CD4-positive, alpha-beta T cell treated with Interleukin-21 for 1 hour (primary cell): ENCODE results near the gene MN1.

Experiments used
- DNase-seq: peaks from one replicate; pipeline ENCODE4 v3.0.0-alpha.2; 2020

MN1 gene

DNA sequence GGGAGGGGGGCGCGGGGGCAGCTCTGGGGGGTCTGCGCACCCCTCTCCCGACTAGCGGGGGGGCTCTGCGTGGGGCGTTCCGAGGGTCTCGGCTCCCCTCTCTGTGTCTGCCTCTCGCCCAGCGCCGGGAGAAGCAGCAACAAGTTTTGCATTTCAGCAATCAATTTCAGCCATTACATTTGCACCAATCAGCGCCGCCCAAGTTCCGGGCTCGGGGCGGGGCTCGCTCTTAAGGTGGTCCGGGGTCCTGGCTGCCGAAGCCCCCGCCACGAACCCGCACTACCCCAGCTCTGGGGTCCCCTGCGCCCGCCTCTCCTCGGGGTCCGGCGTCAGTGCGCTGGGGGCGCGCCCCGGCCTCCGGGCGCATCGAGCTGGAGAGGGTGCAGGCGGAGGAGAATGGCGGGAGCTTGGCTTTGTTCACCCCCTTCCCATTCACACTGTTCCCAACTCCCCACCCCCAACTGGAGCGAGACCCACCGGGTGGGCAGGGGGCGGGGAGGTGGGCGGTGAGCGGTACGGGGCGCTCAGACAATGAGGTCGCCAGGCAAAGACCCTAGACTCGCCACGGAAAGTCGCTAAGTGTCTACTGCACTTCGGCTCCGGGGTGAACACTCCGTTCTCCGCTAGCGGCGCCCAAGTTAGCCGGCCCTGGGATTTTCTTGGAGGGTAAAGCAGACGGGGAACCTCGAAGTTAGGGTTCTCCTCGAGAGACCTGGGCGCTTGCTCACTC, at the start of gene MN1:
Gene MN1, minus strand, starts transcription at position 141 of the 730 bp plus-strand sequence. CDS start 1,213 bp downstream, outside the sequence.
- DNase-seq: peak; percentile 68

DNA sequence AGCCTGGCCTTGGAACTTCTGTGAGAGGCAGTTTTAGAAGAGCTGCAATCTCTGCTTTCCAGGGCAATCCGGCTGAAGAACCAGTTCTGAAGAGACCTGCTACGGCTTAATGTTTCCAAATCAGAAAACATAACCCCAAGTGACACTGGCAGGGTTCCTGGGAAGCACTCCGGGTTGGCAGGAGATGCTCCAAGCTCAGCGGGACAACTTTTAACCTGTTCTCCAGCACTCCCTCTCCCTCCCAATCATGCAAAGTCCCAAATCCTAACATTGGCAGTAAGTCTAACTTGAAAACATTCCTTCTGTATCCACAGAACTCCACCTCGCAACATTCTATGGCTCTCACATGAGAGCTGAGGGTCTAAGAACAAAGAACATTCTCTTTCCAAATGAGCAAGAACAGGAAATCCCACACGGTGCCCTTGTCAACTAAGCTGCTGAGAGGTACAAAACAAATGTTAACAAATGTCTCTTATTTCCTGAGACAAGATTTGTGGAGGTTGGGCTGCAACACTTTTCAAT, 48.5 kb upstream of the MN1 start:
- DNase-seq: no peak

- no peak for DNase-seq
These were observed 46.4 kb upstream of the MN1 start for GRCh38 chr22:27848005-27848404.

DNA sequence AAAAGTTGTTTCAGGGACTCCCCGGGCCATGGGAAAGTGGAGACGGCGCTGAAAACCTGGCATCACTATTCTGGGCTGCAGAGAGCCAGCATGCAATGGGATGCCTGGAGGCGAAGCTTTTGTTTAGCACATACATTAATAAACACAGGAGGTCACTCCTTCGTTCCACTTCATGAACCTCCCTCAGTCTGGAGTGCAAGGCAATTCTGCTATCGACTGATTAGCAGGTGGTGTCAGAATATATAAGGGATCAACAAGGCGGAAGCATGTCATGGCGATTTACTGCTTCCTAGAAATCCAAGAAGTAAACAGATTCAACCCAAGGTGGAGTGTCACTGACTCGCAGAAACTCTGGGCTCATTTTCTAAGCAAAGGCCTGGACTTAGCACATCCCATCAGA, 45.4 kb upstream of the MN1 start:
- no peak for DNase-seq

DNA sequence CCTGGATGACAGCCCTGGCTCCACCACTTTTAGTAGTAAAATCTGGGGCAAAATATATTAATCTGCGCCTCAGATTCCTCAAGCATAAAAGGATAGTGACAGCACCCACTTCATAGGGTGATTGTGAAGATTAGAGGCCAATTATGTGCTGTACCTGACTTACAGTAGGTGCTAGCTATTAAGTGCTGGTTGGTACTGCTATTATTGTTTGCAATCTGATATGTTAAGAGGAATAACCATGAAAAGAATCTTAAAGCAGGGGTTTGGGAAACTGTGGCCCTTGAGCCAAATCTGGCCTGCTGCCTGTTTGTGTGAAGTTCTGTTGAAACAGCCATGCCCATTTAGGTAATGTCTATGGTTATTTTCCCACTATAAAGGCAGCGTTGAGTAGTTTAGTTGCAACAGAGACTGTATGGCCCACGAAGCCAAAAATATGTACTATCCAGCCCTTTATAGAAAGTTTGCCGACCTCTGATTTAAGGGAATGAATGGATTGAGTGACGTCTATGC, 44.7 kb upstream of the MN1 start:
- no peak for DNase-seq

- DNase-seq: no peak
These were observed 44.1 kb upstream of the MN1 start for GRCh38 chr22:27845644-27846043.

- no peak for DNase-seq
These were observed 43.4 kb upstream of the MN1 start for GRCh38 chr22:27844656-27845591.

GRCh38 chr22:27844256-27844655, 42.7 kb upstream of the MN1 start:
- DNase-seq: no peak

DNA sequence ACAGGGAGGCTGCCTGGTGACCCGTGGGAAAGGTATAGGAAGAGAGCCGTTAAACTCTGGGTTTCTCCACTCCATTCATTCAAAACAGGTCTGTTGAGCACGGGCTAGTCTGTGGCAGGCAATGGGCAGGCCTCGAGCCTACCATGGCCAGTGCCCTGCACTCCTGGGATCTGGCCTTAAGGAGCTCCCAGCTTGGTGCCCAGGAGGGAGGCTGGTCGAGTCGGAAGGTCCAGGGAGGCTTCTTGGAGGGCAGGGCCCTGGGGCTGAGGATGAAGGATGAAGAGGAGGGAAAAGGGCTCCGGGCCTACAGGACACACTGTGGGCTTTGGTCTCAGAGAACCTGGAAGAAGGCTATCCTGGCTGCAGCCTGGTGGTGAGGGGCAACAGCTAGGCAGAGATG, 41.9 kb upstream of the MN1 start:
- no peak for DNase-seq

GRCh38 chr22:27842669-27843431, 41.3 kb upstream of the MN1 start:
- DNase-seq: no peak

DNA sequence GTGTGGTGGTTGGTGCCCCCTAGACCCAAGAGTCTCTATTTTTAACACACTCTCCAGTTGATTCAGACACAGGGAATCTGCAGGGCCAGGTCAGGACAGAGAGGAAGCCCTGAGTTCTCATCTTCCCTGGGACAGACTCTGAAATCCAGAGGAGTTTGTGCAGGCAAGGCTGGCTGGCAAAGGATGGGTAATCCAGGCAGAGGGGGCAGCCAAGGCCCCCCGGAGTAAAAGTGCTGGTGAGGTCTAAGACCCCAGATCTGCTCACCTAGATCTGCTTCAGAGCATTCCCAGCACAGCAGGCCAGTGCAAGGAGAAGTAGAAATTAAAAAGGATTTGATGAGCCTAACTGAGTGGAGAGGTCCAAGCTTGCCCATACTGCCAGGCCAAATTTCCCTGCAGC, 40.6 kb upstream of the MN1 start:
- DNase-seq: no peak

- DNase-seq: no peak
These were observed 38.9 kb upstream of the MN1 start for GRCh38 chr22:27840436-27840835.

GRCh38 chr22:27839057-27839660, 37.6 kb upstream of the MN1 start:
- no peak for DNase-seq

GRCh38 chr22:27836181-27836580, 34.6 kb upstream of the MN1 start:
- no peak for DNase-seq

DNA sequence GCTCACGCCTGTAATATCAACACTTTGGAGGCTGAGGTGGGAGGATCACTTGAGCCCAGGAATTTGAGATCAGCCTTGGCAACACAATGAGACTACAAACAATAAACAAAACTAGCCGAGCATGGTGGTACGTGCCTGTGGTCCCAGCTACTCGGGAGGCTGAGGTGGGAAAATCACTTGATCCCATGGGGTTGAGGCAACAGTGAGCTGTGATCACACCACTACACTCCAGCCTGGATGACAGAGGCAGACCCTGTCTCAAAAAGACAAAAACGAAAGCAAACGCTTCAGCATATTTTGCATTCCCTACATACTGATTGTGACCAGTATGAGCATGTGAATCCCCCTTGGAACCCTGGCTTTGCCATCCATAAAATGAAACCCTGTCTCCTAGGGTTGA, 33.9 kb upstream of the MN1 start:
- no peak for DNase-seq

GRCh38 chr22:27834364-27835185, 33.0 kb upstream of the MN1 start:
- no peak for DNase-seq

DNA sequence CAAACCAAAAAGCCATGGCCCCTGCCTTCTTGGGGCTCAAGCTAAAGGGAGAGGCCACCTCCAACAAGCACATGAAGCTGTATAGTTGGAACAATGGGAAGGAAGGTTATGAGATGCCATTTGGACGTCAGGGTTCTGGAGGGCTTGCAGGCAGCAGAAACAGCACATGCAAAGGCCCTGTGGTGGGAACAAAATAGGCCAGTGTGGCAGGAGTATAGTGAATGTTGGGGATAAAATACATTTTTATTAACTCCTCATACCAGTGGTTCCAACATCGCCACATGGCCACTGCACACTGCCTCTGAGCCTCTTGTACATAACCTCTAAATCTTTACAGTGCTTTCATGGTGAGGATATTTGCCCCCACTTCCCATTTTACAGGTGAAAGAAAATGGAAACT, 32.2 kb upstream of the MN1 start:
- no peak for DNase-seq

DNA sequence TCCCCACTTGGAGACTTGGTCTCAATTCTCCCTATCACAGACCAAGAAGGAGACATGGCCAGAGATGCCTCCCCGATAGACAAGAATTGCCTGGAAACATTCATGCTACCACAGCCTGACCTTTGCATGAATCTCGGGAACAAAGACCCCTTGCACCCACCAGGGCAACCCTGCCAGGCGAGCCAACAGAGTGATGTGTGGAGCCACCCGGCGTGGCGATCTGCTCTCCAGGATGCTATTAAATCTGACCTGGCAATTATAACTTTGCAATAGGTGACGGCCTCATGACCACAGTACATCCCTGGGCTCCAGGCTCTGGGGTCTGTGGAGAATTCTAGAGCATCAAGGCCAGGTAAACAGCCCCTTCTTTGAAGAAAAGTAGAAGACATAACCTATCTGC, 31.1 kb upstream of the MN1 start:
- no peak for DNase-seq

- DNase-seq: no peak
These were observed 28.1 kb upstream of the MN1 start for GRCh38 chr22:27829620-27830019.

GRCh38 chr22:27827604-27828587, 26.3 kb upstream of the MN1 start:
- DNase-seq: no peak
